H1 (cell line): ENCODE measurements around the gene CHCHD3. TPM values are rescaled to one million over a fixed set of nuclear protein-coding genes. Genes with fewer than 3 reads are reported as not detected.

ENCODE experiments used
- CTCF ChIA-PET: fragments of 300-600 bp; sonication (Branson Sonifier 250); formaldehyde crosslinking; loops from one replicate; lab custom pipeline; 2021; ENCODE audit not compliant: partially characterized antibody; lab: Charles Lee
- POLR2A ChIA-PET: fragments of 300-600 bp; sonication (Branson Sonifier 250); formaldehyde crosslinking; loops from one replicate; lab custom pipeline; 2021; ENCODE audit warnings: inconsistent platforms; ENCODE audit not compliant: partially characterized antibody; lab: Charles Lee
- DNase-seq, 2 experiments: peaks; one replicate each; pipeline versions ENCODE4 v3.0.0 to v3.0.0-alpha.2; 2010 to 2022; ENCODE audit warnings: low spot score in 2 of 2, low read depth in 1 of 2, mixed read lengths in 1 of 2
- FAIRE-seq: peaks from 2 replicates; lab custom pipeline; 2011; peaks lifted over from hg19 to GRCh38; lab: Jason Lieb, UNC
- H2AFZ ChIP-seq: 2 replicates; pipeline ENCODE4 v1.8.1; 2012; ENCODE audit warnings: low read length, inconsistent platforms
- H2AK5ac ChIP-seq: 2 replicates; pipeline ENCODE4 v1.6.1; 2013; ENCODE audit warnings: low read depth, low read length
- H2BK120ac ChIP-seq: replicated peaks from 2 replicates; pipeline ENCODE3; 2013; ENCODE audit warnings: low read depth, low read length, inconsistent platforms
- H2BK12ac ChIP-seq: 2 replicates; pipeline ENCODE4 v1.6.1; 2013; ENCODE audit warnings: low read depth, low read length
- H2BK15ac ChIP-seq: 2 replicates; pipeline ENCODE4 v1.6.1; 2013; ENCODE audit warnings: low read length
- H2BK20ac ChIP-seq: 2 replicates; pipeline ENCODE4 v1.6.1; 2013; ENCODE audit warnings: low read length
- H2BK5ac ChIP-seq: 2 replicates; pipeline ENCODE4 v1.6.1; 2013; ENCODE audit warnings: low read depth, low read length
- H3K14ac ChIP-seq: 2 replicates; pipeline ENCODE4 v1.6.1; 2013; ENCODE audit warnings: inconsistent platforms; ENCODE audit not compliant: insufficient read length
- H3K18ac ChIP-seq: 2 replicates; pipeline ENCODE4 v1.6.1; 2013; ENCODE audit warnings: low read length; ENCODE audit errors: extremely low read depth
- H3K23ac ChIP-seq: 2 replicates; pipeline ENCODE4 v1.6.1; 2013; ENCODE audit warnings: inconsistent platforms; ENCODE audit not compliant: insufficient read length
- H3K23me2 ChIP-seq: 2 replicates; pipeline ENCODE4 v1.6.1; 2013; ENCODE audit warnings: low read depth, low read length
- H3K27ac ChIP-seq: 2 replicates; pipeline ENCODE4 v1.6.1; 2011; ENCODE audit warnings: low read depth, low read length, inconsistent platforms
- H3K27me3 ChIP-seq, 4 experiments: replicated peaks in 1 of 4; 1 replicate in 1 of 4; 2 replicates in 3 of 4; pipeline versions ENCODE4 v1.6.1 to v1.8.1; 2011 to 2013; ENCODE audit warnings: low read length in 3 of 4, mild to moderate bottlenecking in 3 of 4, inconsistent platforms in 2 of 4, mixed read lengths in 2 of 4, moderate library complexity in 1 of 4; ENCODE audit not compliant: control insufficient read depth in 3 of 4, insufficient read depth in 3 of 4; ENCODE audit errors: extremely low read depth in 1 of 4
- H3K36me3 ChIP-seq, 4 experiments: 2 replicates each; pipeline versions ENCODE4 v1.6.1 to v1.8.1; 2011 to 2013; ENCODE audit warnings: mild to moderate bottlenecking in 4 of 4, low read length in 3 of 4, moderate library complexity in 2 of 4, control low read depth in 1 of 4, inconsistent platforms in 1 of 4; ENCODE audit not compliant: insufficient read depth in 4 of 4, control insufficient read depth in 2 of 4
- H3K4ac ChIP-seq: replicated peaks from 2 replicates; pipeline ENCODE3; 2013; ENCODE audit warnings: low read length, low read depth, mixed read lengths, inconsistent platforms; ENCODE audit not compliant: insufficient read length
- H3K4me1 ChIP-seq, 4 experiments: replicated peaks in 1 of 4; 1 replicate in 1 of 4; 2 replicates in 3 of 4; pipeline versions ENCODE4 v1.6.1 to v1.8.1; 2011 to 2013; ENCODE audit warnings: low read length in 3 of 4, inconsistent platforms in 2 of 4, mixed read lengths in 1 of 4; ENCODE audit not compliant: insufficient read depth in 4 of 4, control insufficient read depth in 3 of 4
- H3K4me2 ChIP-seq, 2 experiments: 2 replicates each; pipeline versions ENCODE4 v1.6.1 to v1.8.1; 2011 to 2013; ENCODE audit warnings: low read depth in 2 of 2, low read length in 2 of 2, control low read depth in 1 of 2, inconsistent platforms in 1 of 2, mild to moderate bottlenecking in 1 of 2; ENCODE audit not compliant: insufficient read depth in 1 of 2
- H3K4me3 ChIP-seq, 4 experiments: fragments of 200-600, 300-600 bp in 1 of 4; sonication (generic), shearing (Covaris generic), sonication (Bioruptor Twin) in 1 of 4; 2 replicates each; pipeline versions ENCODE4 v1.5.1 to v1.8.1; 2011 to 2016; ENCODE audit warnings: low read length in 4 of 4, low read depth in 3 of 4, control low read depth in 2 of 4, inconsistent platforms in 2 of 4, mild to moderate bottlenecking in 2 of 4, mixed read lengths in 1 of 4, moderate library complexity in 1 of 4; ENCODE audit not compliant: insufficient read depth in 2 of 4; ENCODE audit errors: extremely low read depth in 1 of 4
- H3K56ac ChIP-seq: replicated peaks from 2 replicates; pipeline ENCODE3; 2013; ENCODE audit warnings: low read depth, mild to moderate bottlenecking, mixed read lengths, low read length, inconsistent platforms; ENCODE audit not compliant: insufficient read length
- H3K79me1 ChIP-seq: 2 replicates; pipeline ENCODE4 v1.6.1; 2013; ENCODE audit warnings: low read depth, low read length, control low read depth
- H3K79me2 ChIP-seq, 2 experiments: 2 replicates each; pipeline versions ENCODE4 v1.6.1 to v1.8.1; 2012 to 2013; ENCODE audit warnings: low read length in 2 of 2, mild to moderate bottlenecking in 2 of 2, inconsistent platforms in 1 of 2; ENCODE audit not compliant: insufficient read depth in 2 of 2, control insufficient read depth in 1 of 2
- H3K9ac ChIP-seq, 4 experiments: replicated peaks in 1 of 4; 1 replicate in 1 of 4; 2 replicates in 3 of 4; pipeline versions ENCODE4 v1.6.1 to v1.8.1; 2011 to 2013; ENCODE audit warnings: low read depth in 3 of 4, low read length in 3 of 4, control low read depth in 2 of 4, mild to moderate bottlenecking in 2 of 4, moderate library complexity in 2 of 4, inconsistent platforms in 1 of 4; ENCODE audit errors: extremely low read depth in 1 of 4
- H3K9me3 ChIP-seq, 2 experiments: 2 replicates each; pipeline versions ENCODE4 v1.6.1 to v1.8.1; 2012 to 2013; ENCODE audit warnings: mild to moderate bottlenecking in 2 of 2, moderate library complexity in 2 of 2, control low read depth in 1 of 2, inconsistent platforms in 1 of 2, low read depth in 1 of 2, low read length in 1 of 2, mixed read lengths in 1 of 2; ENCODE audit not compliant: insufficient read depth in 2 of 2
- H4K20me1 ChIP-seq, 2 experiments: replicated peaks in 1 of 2; 2 replicates each; pipeline versions ENCODE3 to v1.8.1; 2011 to 2013; ENCODE audit warnings: inconsistent platforms in 2 of 2, low read length in 2 of 2, mild to moderate bottlenecking in 1 of 2; ENCODE audit not compliant: insufficient read depth in 2 of 2, control insufficient read depth in 1 of 2
- H4K5ac ChIP-seq: 2 replicates; pipeline ENCODE4 v1.6.1; 2013; ENCODE audit warnings: low read length, low read depth, mixed read lengths, inconsistent platforms; ENCODE audit not compliant: insufficient read length
- H4K8ac ChIP-seq: 2 replicates; pipeline ENCODE4 v1.8.0; 2013; ENCODE audit warnings: mild to moderate bottlenecking, moderate library complexity, low read length, inconsistent platforms; ENCODE audit not compliant: insufficient read depth; ENCODE audit errors: extremely low read depth
- H4K91ac ChIP-seq: replicated peaks from 2 replicates; pipeline ENCODE3; 2013; ENCODE audit warnings: low read length, mixed read lengths, inconsistent platforms; ENCODE audit not compliant: insufficient read length
- ASH2L ChIP-seq: fragments of 200-600, 300-600 bp; sonication (generic); IDR thresholded peaks from one replicate; pipeline ENCODE4 v1.7.1; 2017; ENCODE audit warnings: low read length
- EGR1 ChIP-seq: IDR thresholded peaks from 2 replicates; pipeline ENCODE4 v1.6.1; 2011; ENCODE audit warnings: low read depth, low read length, borderline replicate concordance
- GABPA ChIP-seq: IDR thresholded peaks from 2 replicates; pipeline ENCODE4 v1.6.1; 2011; ENCODE audit warnings: mild to moderate bottlenecking, low read length, moderate library complexity, borderline replicate concordance; ENCODE audit not compliant: insufficient read depth
- HDAC2 ChIP-seq, 2 experiments: fragments of 300-600 bp in 1 of 2; sonication (generic) in 1 of 2; IDR thresholded peaks; 2 replicates each; pipeline ENCODE4 v1.6.1; 2011 to 2012; ENCODE audit warnings: low read depth in 2 of 2, low read length in 2 of 2, mild to moderate bottlenecking in 2 of 2, moderate library complexity in 2 of 2, borderline replicate concordance in 1 of 2, inconsistent platforms in 1 of 2
- JUND ChIP-seq: IDR thresholded peaks from 2 replicates; pipeline ENCODE4 v1.6.1; 2011; ENCODE audit warnings: mild to moderate bottlenecking, improper control_type of control experiment, low read length
- SAP30 ChIP-seq: fragments of 300-600 bp; sonication (generic); IDR thresholded peaks from 2 replicates; pipeline ENCODE4 v1.7.1; 2012; ENCODE audit warnings: low read length, moderate library complexity, mild to moderate bottlenecking, inconsistent platforms; ENCODE audit not compliant: insufficient read depth, insufficient replicate concordance
- SP2 ChIP-seq: IDR thresholded peaks from 2 replicates; pipeline ENCODE4 v1.6.1; 2012; ENCODE audit warnings: mild to moderate bottlenecking, low read length, inconsistent platforms
- TAF1 ChIP-seq: IDR thresholded peaks from 2 replicates; pipeline ENCODE4 v1.6.1; 2011; ENCODE audit warnings: mild to moderate bottlenecking, low read depth, low read length
- TCF12 ChIP-seq: IDR thresholded peaks from 2 replicates; pipeline ENCODE4 v1.6.1; 2011; ENCODE audit warnings: low read depth, mild to moderate bottlenecking, low read length
- TEAD4 ChIP-seq: IDR thresholded peaks from 2 replicates; pipeline ENCODE4 v1.6.1; 2012; ENCODE audit warnings: low read depth, low read length, inconsistent platforms, mixed read lengths
- WGBS, 2 experiments: shearing (Covaris generic) in 1 of 2; methylation state at CpG; one replicate each; pipeline versions ENCODE4 v1.1.6 to v1.1.7; 2013 to 2015; ENCODE audit warnings: low lambda C conversion rate in 2 of 2, mixed read lengths in 2 of 2, inconsistent platforms in 1 of 2, low coverage in 1 of 2, missing lambda C conversion rate in 1 of 2; ENCODE audit not compliant: insufficient replicate concordance in 2 of 2, insufficient coverage in 1 of 2, insufficient read length in 1 of 2; ENCODE audit errors: extremely low coverage in 1 of 2, missing lambda C conversion rate in 1 of 2; 5-methylcytosine and 5-hydroxymethylcytosine counted together
- polyA plus RNA-seq, 7 experiments: library from polyadenylated mRNA; depleted of rRNA in 3 of 7; stranded (reverse) in 5 of 7; unstranded in 2 of 7; fragments of >200 nt in 5 of 7; fragments of 200-250 nt in 2 of 7; gene quantifications; 1 replicate in 5 of 7; 2 replicates in 1 of 7; 4 replicates in 1 of 7; pipeline versions ENCODE4 v1.2.1 to v1.2.3, GENCODE V29; 2011 to 2013; ENCODE audit warnings: missing spikeins in 2 of 7, mixed read lengths in 2 of 7
- total RNA-seq: library from RNA; stranded (reverse); fragmentation: NEBNext Ultra II Directional; extraction: Animal tissue kit (Norgen Biotek cat#: 25700); gene quantifications from 2 replicates; pipeline ENCODE4 v1.2.1, GENCODE V29; 2021
- TF ChIP-seq, protein P1 (sequence below): IDR thresholded peaks from 2 replicates; pipeline ENCODE4 v1.6.1; 2012; ENCODE audit warnings: low read length, inconsistent platforms

The CHCHD3 gene
- total and polyA plus RNA-seq, 2 of the 8 experiments (the other 6 are each of a cell fraction or from before 2014, with no cell fraction given) = 42.9 to 137 TPM

DNA sequence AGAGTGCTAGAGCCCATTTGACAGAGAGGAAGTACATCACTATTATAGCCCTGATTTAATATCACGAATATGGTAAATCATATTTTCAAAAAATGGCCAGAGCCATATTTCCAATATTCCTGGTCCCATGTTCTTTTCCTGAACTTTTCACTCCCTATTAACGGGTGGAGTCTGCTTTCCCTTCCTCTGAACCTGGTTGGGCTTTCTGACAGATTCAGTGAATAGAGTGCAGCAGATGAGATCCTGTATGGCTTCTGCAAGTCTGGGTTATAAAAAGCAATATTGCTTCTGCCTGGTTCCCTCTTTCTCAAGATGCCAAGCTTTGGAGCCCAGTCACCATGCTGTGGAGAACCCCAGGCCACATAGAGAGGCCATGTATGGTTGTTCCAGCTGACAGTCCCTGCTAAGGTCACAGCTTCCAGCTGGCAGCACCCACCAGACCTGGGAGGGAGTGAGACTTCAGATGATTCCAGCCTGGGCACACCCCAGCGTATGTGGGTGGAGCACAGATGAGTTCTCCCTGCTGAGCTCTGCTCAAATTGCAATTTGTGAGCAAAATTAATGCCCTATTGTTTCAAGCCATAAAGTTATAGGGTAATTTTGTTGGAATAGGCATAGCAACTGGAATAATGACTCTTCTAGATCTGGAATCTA lies 17.9 kb upstream of the CHCHD3 start:
- H3K79me2 ChIP-seq = no peaks in the 10 kb centered on the region
- 75% methylated on average over 3 of the region's 3 CpGs; no CpG with 5 or more reads in 1 of the 2 experiments for WGBS, 2 experiments
- no peak overlapping the region for H3K23ac ChIP-seq
- no peak overlapping the region for H4K8ac ChIP-seq
- no peak overlapping the region for H2AFZ ChIP-seq
- H3K4me2 ChIP-seq = no peak overlapping the region
- POLR2A ChIA-PET = no interaction called here
- H3K36me3 ChIP-seq = no peaks in the 10 kb centered on the region
- no peaks in the 10 kb centered on the region for H3K9me3 ChIP-seq
- no peak overlapping the region for H3K56ac ChIP-seq
- H2BK120ac ChIP-seq = no peak overlapping the region
- H2BK15ac ChIP-seq = no peak overlapping the region
- H2AK5ac ChIP-seq = no peak overlapping the region
- no peak overlapping the region for H3K18ac ChIP-seq
- DNase-seq (no peak), FAIRE-seq (no peak)
- H4K20me1 ChIP-seq = no peaks in the 10 kb centered on the region
- H3K4me3 ChIP-seq = no peak overlapping the region
- H3K14ac ChIP-seq = no peak overlapping the region
- H4K91ac ChIP-seq = no peak overlapping the region
- H2BK5ac ChIP-seq = no peak overlapping the region
- H4K5ac ChIP-seq = no peak overlapping the region
- H3K4ac ChIP-seq = no peak overlapping the region
- H2BK12ac ChIP-seq = no peak overlapping the region
- H3K79me1 ChIP-seq = no peaks in the 10 kb centered on the region
- H2BK20ac ChIP-seq = no peak overlapping the region
- H3K27me3 ChIP-seq = no peaks in the 10 kb centered on the region
- CTCF ChIA-PET = interaction anchor here (0.6 to 1.1 kb wide), 2 partner anchors 52 to 262 kb away, joined by 3 read pairs; no protein-coding TSS in a partner anchor
- no peak overlapping the region for H3K27ac ChIP-seq
- H3K23me2 ChIP-seq = no peaks in the 10 kb centered on the region
- H3K9ac ChIP-seq = no peak overlapping the region
- no peaks in the 10 kb centered on the region for H3K4me1 ChIP-seq
- TF ChIP-seq JUND (no peak), GABPA (no peak), TAF1 (no peak), TCF12 (no peak), EGR1 (no peak), HDAC2 (IDR thresholded peaks at IDR 0.05; ENCODE audit: borderline replicate concordance in 1 of 2, low read depth in 2 of 2, low read length in 2 of 2) (no peak), ASH2L (no peak), SP2 (no peak), SAP30 (no peak), TEAD4 (no peak)
- TF ChIP-seq, protein P1, sequence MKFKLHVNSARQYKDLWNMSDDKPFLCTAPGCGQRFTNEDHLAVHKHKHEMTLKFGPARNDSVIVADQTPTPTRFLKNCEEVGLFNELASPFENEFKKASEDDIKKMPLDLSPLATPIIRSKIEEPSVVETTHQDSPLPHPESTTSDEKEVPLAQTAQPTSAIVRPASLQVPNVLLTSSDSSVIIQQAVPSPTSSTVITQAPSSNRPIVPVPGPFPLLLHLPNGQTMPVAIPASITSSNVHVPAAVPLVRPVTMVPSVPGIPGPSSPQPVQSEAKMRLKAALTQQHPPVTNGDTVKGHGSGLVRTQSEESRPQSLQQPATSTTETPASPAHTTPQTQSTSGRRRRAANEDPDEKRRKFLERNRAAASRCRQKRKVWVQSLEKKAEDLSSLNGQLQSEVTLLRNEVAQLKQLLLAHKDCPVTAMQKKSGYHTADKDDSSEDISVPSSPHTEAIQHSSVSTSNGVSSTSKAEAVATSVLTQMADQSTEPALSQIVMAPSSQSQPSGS = no peak
